B cell (primary cell): ENCODE data around the gene SOSTDC1. TPM values are rescaled to one million over a fixed set of nuclear protein-coding genes. Genes with fewer than 3 reads are reported as not detected.

Source experiments
- ATAC-seq: fragments of 200-7000 bp; cut with Tn5 transposase; one replicate; pipeline ENCODE4 v1.10.0; 2021; ENCODE audit warnings: low read depth, mild to moderate bottlenecking, moderate number of reproducible peaks, moderate library complexity
- CTCF ChIA-PET: fragments of 350-600 bp; sonication (Branson Sonifier 250); formaldehyde crosslinking; loops from one replicate; lab custom pipeline; 2021; ENCODE audit warnings: antibody characterized with exemption, inconsistent platforms; lab: Charles Lee
- POLR2A ChIA-PET: fragments of 350-600 bp; sonication (Branson Sonifier 250); formaldehyde crosslinking; loops from one replicate; lab custom pipeline; 2021; ENCODE audit warnings: antibody characterized with exemption; lab: Charles Lee
- DNase-seq: peaks from one replicate; pipeline ENCODE4 v3.0.0; 2013
- H2AFZ ChIP-seq: 2 replicates; pipeline ENCODE4 v1.6.1; 2012; ENCODE audit warnings: mild to moderate bottlenecking, low read depth, low read length; ENCODE audit not compliant: insufficient read depth, poor library complexity, severe bottlenecking
- H3K27ac ChIP-seq, 2 donors: 1 replicate in 1 of 2; 2 replicates in 1 of 2; pipeline ENCODE4 v1.5.1; 2012 to 2013; ENCODE audit warnings: low read length in 2 of 2, mild to moderate bottlenecking in 2 of 2, moderate library complexity in 1 of 2
- H3K27me3 ChIP-seq, 4 experiments: fragments of 200-600 bp in 1 of 4; sonication (generic) in 1 of 4; replicated peaks in 1 of 4; 1 replicate in 2 of 4; 2 replicates in 2 of 4; pipeline versions ENCODE4 v1.6.1 to v1.7.0; 2013 to 2016; ENCODE audit warnings: low read length in 3 of 4, mild to moderate bottlenecking in 2 of 4, mixed read lengths in 1 of 4, moderate library complexity in 1 of 4; ENCODE audit not compliant: insufficient read depth in 4 of 4, control insufficient read depth in 3 of 4; ENCODE audit errors: control extremely low read depth in 1 of 4
- H3K36me3 ChIP-seq, 2 experiments: replicated peaks in 1 of 2; 1 replicate in 1 of 2; 2 replicates in 1 of 2; pipeline versions ENCODE4 v1.6.1 to v1.7.1; 2013; ENCODE audit warnings: low read length in 1 of 2; ENCODE audit not compliant: insufficient read depth in 2 of 2, control insufficient read depth in 1 of 2; ENCODE audit errors: control extremely low read depth in 1 of 2, extremely low read depth in 1 of 2
- H3K4me1 ChIP-seq, 2 donors: fragments of 200-600 bp in 1 of 2; sonication (generic) in 1 of 2; 1 replicate in 1 of 2; 2 replicates in 1 of 2; pipeline versions ENCODE4 v1.5.1 to v1.6.1; 2013 to 2017; ENCODE audit warnings: low read length in 2 of 2; ENCODE audit not compliant: control insufficient read depth in 2 of 2, insufficient read depth in 2 of 2
- H3K4me2 ChIP-seq: replicated peaks from 2 replicates; pipeline ENCODE3; 2012; ENCODE audit warnings: mild to moderate bottlenecking, low read depth, low read length; ENCODE audit not compliant: poor library complexity, severe bottlenecking
- H3K4me3 ChIP-seq, 5 experiments: fragments of 200-600 bp in 1 of 5; sonication (generic) in 1 of 5; 1 replicate in 3 of 5; 2 replicates in 2 of 5; pipeline versions ENCODE4 v1.5.1 to v1.7.0; 2011 to 2016; ENCODE audit warnings: low read length in 4 of 5, mild to moderate bottlenecking in 4 of 5, low read depth in 2 of 5, control low read depth in 1 of 5, moderate library complexity in 1 of 5; ENCODE audit not compliant: insufficient read depth in 1 of 5; ENCODE audit errors: control extremely low read depth in 1 of 5, extremely low read depth in 1 of 5
- H3K79me2 ChIP-seq: fragments of 200-600 bp; sonication (generic); one replicate; pipeline ENCODE4 v1.6.0; 2016; ENCODE audit warnings: low read length; ENCODE audit not compliant: control insufficient read depth, insufficient read depth
- H3K9ac ChIP-seq: fragments of 200-600 bp; sonication (generic); 2 replicates; pipeline ENCODE4 v1.6.1; 2017; ENCODE audit warnings: mild to moderate bottlenecking, low read length, moderate library complexity
- H3K9me3 ChIP-seq, 3 donors: one replicate each; pipeline versions ENCODE4 v1.6.1 to v1.7.1; 2013; ENCODE audit warnings: low read length in 2 of 3; ENCODE audit not compliant: control insufficient read depth in 2 of 3, insufficient read depth in 1 of 3; ENCODE audit errors: control extremely low read depth in 1 of 3
- H4K20me1 ChIP-seq: 2 replicates; pipeline ENCODE4 v1.6.0; 2012; ENCODE audit warnings: mild to moderate bottlenecking, low read length; ENCODE audit not compliant: insufficient read depth, control insufficient read depth, poor library complexity, severe bottlenecking
- H3K27ac Mint-ChIP-seq: one replicate; pipeline ENCODE4 v1.8.0; 2021; ENCODE audit warnings: mixed read lengths
- H3K27me3 Mint-ChIP-seq: one replicate; pipeline ENCODE4 v1.8.0; 2021; ENCODE audit warnings: mixed read lengths
- H3K4me1 Mint-ChIP-seq: one replicate; pipeline ENCODE4 v1.8.0; 2021; ENCODE audit warnings: mixed read lengths
- H3K4me3 Mint-ChIP-seq: one replicate; pipeline ENCODE4 v1.8.0; 2021; ENCODE audit warnings: mixed read lengths
- H3K9me3 Mint-ChIP-seq: one replicate; pipeline ENCODE4 v1.8.0; 2022; ENCODE audit warnings: mixed read lengths; ENCODE audit not compliant: insufficient read depth
- EZH2 ChIP-seq: IDR thresholded peaks from 2 replicates; pipeline ENCODE4 v1.6.1; 2012; ENCODE audit warnings: borderline replicate concordance, low read depth, mild to moderate bottlenecking, moderate library complexity, low read length; ENCODE audit not compliant: insufficient read depth, poor library complexity, severe bottlenecking
- WGBS: methylation state at CpG from one replicate; pipeline ENCODE4 v1.1.5; 2013; ENCODE audit warnings: missing lambda C conversion rate; ENCODE audit not compliant: insufficient coverage; 5-methylcytosine and 5-hydroxymethylcytosine counted together
- intact Hi-C: fragments of 100-400 bp; cut with micrococcal nuclease; formaldehyde crosslinking; loops from one replicate; pipeline ENCODE4 v1.10.0; 2022
- polyA plus RNA-seq: library from polyadenylated mRNA; depleted of rRNA; stranded (reverse); fragments of >200 nt; gene quantifications from 2 replicates; pipeline ENCODE4 v1.2.3, GENCODE V29; 2012
- total RNA-seq, 2 donors: library from RNA; stranded (reverse); fragments of 120-200 nt in 1 of 2; gene quantifications; 1 replicate in 1 of 2; 2 replicates in 1 of 2; pipeline versions ENCODE4 v1.2.3 to v1.2.4, GENCODE V29; 2013 to 2022
- TF ChIP-seq, protein P1 (sequence below): fragments of 200-600 bp; IDR thresholded peaks from one replicate; pipeline ENCODE4 v1.8.0; 2022; ENCODE audit warnings: antibody characterized with exemption, mild to moderate bottlenecking

Gene SOSTDC1
- total and polyA plus RNA-seq, 2 donors (not counting 1 experiment from before 2014, with no cell fraction given): not detected

DNA sequence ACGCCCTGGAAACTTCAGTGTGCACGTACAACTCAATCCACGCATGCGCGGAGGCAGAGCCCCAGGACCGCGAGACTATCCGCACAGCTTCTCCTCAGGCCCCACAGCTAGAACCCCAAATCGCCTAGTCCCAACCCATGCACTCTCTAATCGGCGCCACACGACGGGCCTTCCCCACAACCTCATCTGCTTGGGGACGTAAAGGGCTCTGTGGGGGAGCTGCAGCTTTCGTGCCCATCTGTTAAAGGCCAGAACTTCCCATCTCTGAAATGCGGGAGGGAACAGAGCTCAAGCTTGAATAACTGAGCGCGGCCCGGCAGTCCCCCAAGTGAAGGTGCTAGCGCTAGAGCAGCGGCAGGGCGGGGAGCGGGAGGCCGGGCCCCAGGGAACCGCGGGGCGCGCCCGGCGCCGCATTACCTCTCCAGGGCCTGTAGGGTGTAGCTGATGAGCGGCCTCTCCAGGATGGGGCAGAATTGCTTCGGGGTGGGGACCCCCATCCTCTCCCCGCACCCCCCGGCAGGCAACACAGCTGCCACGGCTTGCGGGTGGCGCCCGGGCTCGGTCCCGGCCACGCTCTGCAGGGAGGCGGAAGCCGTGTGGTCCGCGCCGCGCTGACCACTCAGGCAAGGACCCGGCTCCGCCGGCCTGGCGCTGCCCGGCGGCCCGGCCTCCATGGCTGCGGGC, 44.7 kb downstream of the SOSTDC1 start:
- TF ChIP-seq, protein P1, sequence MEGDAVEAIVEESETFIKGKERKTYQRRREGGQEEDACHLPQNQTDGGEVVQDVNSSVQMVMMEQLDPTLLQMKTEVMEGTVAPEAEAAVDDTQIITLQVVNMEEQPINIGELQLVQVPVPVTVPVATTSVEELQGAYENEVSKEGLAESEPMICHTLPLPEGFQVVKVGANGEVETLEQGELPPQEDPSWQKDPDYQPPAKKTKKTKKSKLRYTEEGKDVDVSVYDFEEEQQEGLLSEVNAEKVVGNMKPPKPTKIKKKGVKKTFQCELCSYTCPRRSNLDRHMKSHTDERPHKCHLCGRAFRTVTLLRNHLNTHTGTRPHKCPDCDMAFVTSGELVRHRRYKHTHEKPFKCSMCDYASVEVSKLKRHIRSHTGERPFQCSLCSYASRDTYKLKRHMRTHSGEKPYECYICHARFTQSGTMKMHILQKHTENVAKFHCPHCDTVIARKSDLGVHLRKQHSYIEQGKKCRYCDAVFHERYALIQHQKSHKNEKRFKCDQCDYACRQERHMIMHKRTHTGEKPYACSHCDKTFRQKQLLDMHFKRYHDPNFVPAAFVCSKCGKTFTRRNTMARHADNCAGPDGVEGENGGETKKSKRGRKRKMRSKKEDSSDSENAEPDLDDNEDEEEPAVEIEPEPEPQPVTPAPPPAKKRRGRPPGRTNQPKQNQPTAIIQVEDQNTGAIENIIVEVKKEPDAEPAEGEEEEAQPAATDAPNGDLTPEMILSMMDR: peak; percentile 61
- no peak for TF ChIP-seq EZH2
- peak; percentile 89 for ATAC-seq
- Histone ChIP-seq H3K4me2 (peak overlapping the region; percentile 95), H3K27me3 (no peaks in the 10 kb centered on the region), H2AFZ (peak overlapping the region; percentile 98), H3K4me3 (peak overlapping the region; percentile 55 to 86 (median 65)), H3K9ac (peak overlapping the region; percentile 78), H3K27ac (peak overlapping the region; percentile 78 to 81), H3K4me1 (peaks cover 10 to 14% of the 10 kb centered on the region in 2 donors), H3K9me3 (no peaks in the 10 kb centered on the region), H4K20me1 (no peaks in the 10 kb centered on the region), H3K79me2 (no peaks in the 10 kb centered on the region), H3K36me3 (no peaks in the 10 kb centered on the region)
- ChIA-PET CTCF (interaction anchor here (0.8 to 3.4 kb wide), 3 partner anchors 13 to 225 kb away, joined by 3 to 31 read pairs (median 13); partner anchors contain the start of genes ANKMY2 and BZW2), POLR2A (interaction anchor here (1.8 kb wide), 1 partner anchor 225 kb away, joined by 7 read pairs; the partner anchor contains the start of genes ANKMY2 and BZW2)
- no peaks in the 10 kb centered on the region for H3K27me3 Mint-ChIP-seq
- peak overlapping the region; percentile 95 for H3K27ac Mint-ChIP-seq
- DNase-seq: peak; percentile 91
- H3K4me1 Mint-ChIP-seq: peaks cover 24% of the 10 kb centered on the region
- intact Hi-C loops: loop anchor here (1.0 to 5.0 kb wide), 4 partner anchors 225 to 1517 kb away; partner anchors contain the start of genes AHR and ANKMY2
- H3K9me3 Mint-ChIP-seq: no peaks in the 10 kb centered on the region
- H3K4me3 Mint-ChIP-seq: peak overlapping the region; percentile 95
- under 1% methylated on average over 56 of the region's 56 CpGs for WGBS

DNA sequence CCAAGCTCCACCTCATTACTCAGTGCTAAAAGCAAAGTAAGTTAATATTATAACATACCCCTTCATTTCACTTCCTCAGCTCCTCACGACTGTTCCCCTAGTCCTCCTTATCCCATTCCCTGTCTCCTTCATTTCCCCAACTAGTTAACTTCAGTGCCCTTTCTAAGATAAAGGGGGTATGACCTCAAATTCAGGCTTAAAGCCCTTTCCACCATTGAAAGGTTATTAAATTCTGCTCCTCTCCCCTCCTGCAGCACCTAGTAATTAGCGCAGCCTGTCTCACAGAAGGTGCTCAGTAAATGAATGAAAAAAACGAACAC, 45.2 kb downstream of the SOSTDC1 start:
- POLR2A ChIA-PET: interaction anchor here (1.8 kb wide), 1 partner anchor 226 kb away, joined by 7 read pairs; the partner anchor contains the start of genes ANKMY2 and BZW2
- Histone ChIP-seq H3K4me3 (peak overlapping the region; percentile 55 to 86 (median 65)), H3K79me2 (no peaks in the 10 kb centered on the region), H3K4me2 (peak overlapping the region; percentile 95), H3K9me3 (no peaks in the 10 kb centered on the region), H2AFZ (peak overlapping the region; percentile 98), H3K36me3 (no peaks in the 10 kb centered on the region), H3K27ac (peak overlapping the region; percentile 78 to 81), H3K9ac (peak overlapping the region; percentile 78), H3K4me1 (peaks cover 10 to 14% of the 10 kb centered on the region in 2 donors), H4K20me1 (no peaks in the 10 kb centered on the region), H3K27me3 (no peaks in the 10 kb centered on the region)
- TF ChIP-seq, protein P1: no peak
- no peak for TF ChIP-seq EZH2
- Mint-ChIP-seq H3K9me3 (no peaks in the 10 kb centered on the region), H3K4me1 (peaks cover 24% of the 10 kb centered on the region), H3K27ac (peak overlapping the region; percentile 95), H3K27me3 (no peaks in the 10 kb centered on the region), H3K4me3 (peak overlapping the region; percentile 95)
- CTCF ChIA-PET: interaction anchor here (0.8 to 3.4 kb wide), 3 partner anchors 14 to 225 kb away, joined by 3 to 31 read pairs (median 13); partner anchors contain the start of genes ANKMY2 and BZW2
- intact Hi-C loops: loop anchor here (1.0 to 5.0 kb wide), 4 partner anchors 225 to 1517 kb away; partner anchors contain the start of genes AHR and ANKMY2
- no peak for ATAC-seq
- WGBS: 6% methylated on average over 2 of the region's 3 CpGs
- no peak for DNase-seq
